ENCODE data around the gene CEP104. TPM values are rescaled to one million over a fixed set of nuclear protein-coding genes. Genes with fewer than 3 reads are reported as not detected.

Gene CEP104
- total RNA-seq, 1 experiment from 2014 or later: 44.1 TPM

GRCh38 chr1:3767328-3767925 lies 89.6 kb downstream of the CEP104 start:
- no peak overlapping the region for H2AFZ ChIP-seq (ENCODE audit: low read depth, low read length, poor library complexity, severe bottlenecking)
- TF ChIP-seq YY1 (IDR thresholded peaks at IDR 0.05; ENCODE audit: extremely low read depth, insufficient replicate concordance, low read depth, low read length) (no peak), ZFX (IDR thresholded peaks at IDR 0.05) (no peak), POLR2A (IDR thresholded peaks at IDR 0.05; ENCODE audit: borderline replicate concordance, extremely low read depth, insufficient read depth, insufficient read length) (no peak), RAD21 (IDR thresholded peaks at IDR 0.05; ENCODE audit: low read depth) (no peak), ELF1 (IDR thresholded peaks at IDR 0.05; ENCODE audit: borderline replicate concordance, low read depth) (no peak), EZH2 (IDR thresholded peaks at IDR 0.05) (no peak)
- H3K9me2 ChIP-seq (ENCODE audit: insufficient read depth): no peaks in the 10 kb centered on the region
- no peaks in the 10 kb centered on the region for H3K36me3 ChIP-seq (ENCODE audit: control insufficient read depth in 1 of 2, insufficient read depth in 2 of 2, low read length in 2 of 2)
- BruUV-seq (replicated peaks): no TSS peak
- CTCF ChIA-PET: interaction anchor here (0.7 kb wide), 1 partner anchor 25 kb away, joined by 3 read pairs; no protein-coding TSS in a partner anchor
- no peaks in the 10 kb centered on the region for H3K27me3 ChIP-seq (ENCODE audit: insufficient read depth, low read length)
- ATAC-seq (no peak), DNase-seq (ENCODE audit: low read depth, low spot score) (no peak)
- no peak overlapping the region for H3K4me3 ChIP-seq (replicated peaks in 1 of 2; ENCODE audit: low read depth in 1 of 2, low read length in 2 of 2)
- POLR2A ChIA-PET: interaction anchor here (0.6 kb wide), 1 partner anchor 31 kb away, joined by 3 read pairs; no protein-coding TSS in a partner anchor
- H3K9me3 ChIP-seq (ENCODE audit: control insufficient read depth in 1 of 2, insufficient read depth in 1 of 2, low read depth in 1 of 2, low read length in 2 of 2): no peaks in the 10 kb centered on the region
- H3K9ac ChIP-seq (ENCODE audit: low read length): no peak overlapping the region
- intact Hi-C loops (cut with micrococcal nuclease): no loop called here
- RAD21 ChIA-PET (ENCODE audit: low non-redundant PET in 1 of 2, low total read pairs in 2 of 2, uncharacterized antibody in 2 of 2, unreplicated experiment in 2 of 2): no interaction called here
- no peaks in the 10 kb centered on the region for H3K79me2 ChIP-seq (ENCODE audit: insufficient read depth, low read length)
- no peak overlapping the region for H3K4me2 ChIP-seq (ENCODE audit: low read length)
- peaks cover 9 to 12% of the 10 kb centered on the region in 2 experiments; a peak in 3 of 4 replicates for H3K4me1 ChIP-seq (ENCODE audit: control insufficient read depth in 1 of 2, insufficient read depth in 2 of 2, low read length in 2 of 2)
- H4K20me1 ChIP-seq (ENCODE audit: insufficient read depth): no peaks in the 10 kb centered on the region
- no peak overlapping the region for H3K27ac ChIP-seq (ENCODE audit: low read depth, low read length)

DNA sequence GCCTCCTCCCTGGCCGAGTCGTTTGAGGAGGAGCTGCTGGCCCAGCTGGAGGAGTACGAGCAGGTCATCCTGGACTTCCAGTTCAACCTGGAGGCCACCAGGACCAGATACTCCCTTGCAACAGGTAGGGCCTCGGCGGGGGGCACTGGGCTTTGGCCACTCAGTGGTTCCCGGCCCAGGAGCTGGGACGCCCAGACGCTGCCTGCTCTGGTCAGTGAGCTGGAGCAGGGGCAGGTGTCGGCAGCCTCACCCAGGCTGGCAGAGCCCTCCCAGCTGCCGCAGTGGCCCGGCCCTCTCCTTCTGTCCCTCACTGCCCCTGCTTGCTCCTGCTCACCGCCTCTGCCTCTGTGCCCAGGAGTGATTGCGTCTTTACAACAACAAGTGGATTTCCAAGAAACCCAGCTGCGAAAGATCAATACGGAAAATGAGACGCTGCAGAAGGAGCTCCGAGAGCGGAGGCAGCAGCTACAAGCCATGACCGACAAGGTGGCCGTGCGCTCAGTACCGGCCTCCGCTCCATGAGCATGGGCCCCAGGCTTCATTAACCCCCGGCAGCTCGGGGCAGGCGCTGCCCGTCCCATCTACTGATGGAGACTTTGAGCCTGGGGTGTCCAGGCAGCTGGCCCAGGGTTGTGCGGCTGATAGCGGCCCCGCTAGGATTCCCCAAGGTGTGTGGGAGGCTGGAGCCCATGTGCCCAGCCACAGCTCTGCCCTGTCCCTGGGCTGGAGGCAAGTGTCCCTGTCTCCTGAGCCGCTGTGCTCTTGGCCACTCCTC lies 93.5 kb downstream of the CEP104 start:
- Histone ChIP-seq H3K9ac (ENCODE audit: low read length) (no peak overlapping the region), H4K20me1 (ENCODE audit: insufficient read depth) (no peaks in the 10 kb centered on the region), H3K27ac (ENCODE audit: low read depth, low read length) (no peak overlapping the region), H3K4me3 (replicated peaks in 1 of 2; ENCODE audit: low read depth in 1 of 2, low read length in 2 of 2) (no peak overlapping the region), H3K4me2 (ENCODE audit: low read length) (no peak overlapping the region), H3K4me1 (ENCODE audit: control insufficient read depth in 1 of 2, insufficient read depth in 2 of 2, low read length in 2 of 2) (no peaks in the 10 kb centered on the region), H3K9me3 (ENCODE audit: control insufficient read depth in 1 of 2, insufficient read depth in 1 of 2, low read depth in 1 of 2, low read length in 2 of 2) (no peaks in the 10 kb centered on the region), H3K27me3 (ENCODE audit: insufficient read depth, low read length) (peaks cover 7% of the 10 kb centered on the region; the same call in 1 of the 2 replicates), H2AFZ (ENCODE audit: low read depth, low read length, poor library complexity, severe bottlenecking) (no peak overlapping the region), H3K9me2 (ENCODE audit: insufficient read depth) (no peaks in the 10 kb centered on the region), H3K36me3 (ENCODE audit: control insufficient read depth in 1 of 2, insufficient read depth in 2 of 2, low read length in 2 of 2) (no peaks in the 10 kb centered on the region), H3K79me2 (ENCODE audit: insufficient read depth, low read length) (no peaks in the 10 kb centered on the region)
- POLR2A ChIA-PET: no interaction called here
- intact Hi-C loops (cut with micrococcal nuclease): no loop called here
- RAD21 ChIA-PET (ENCODE audit: low non-redundant PET in 1 of 2, low total read pairs in 2 of 2, uncharacterized antibody in 2 of 2, unreplicated experiment in 2 of 2): no interaction called here
- ATAC-seq: no peak
- no TSS peak for BruUV-seq (replicated peaks)
- CTCF ChIA-PET: no interaction called here
- DNase-seq (ENCODE audit: low read depth, low spot score): no peak
- TF ChIP-seq FOSL1 (IDR thresholded peaks at IDR 0.05; ENCODE audit: low read depth): no peak
- TF ChIP-seq SP1 (IDR thresholded peaks at IDR 0.05; ENCODE audit: low read depth): no peak
- no peak for TF ChIP-seq CEBPB (IDR thresholded peaks at IDR 0.05; ENCODE audit: low read depth)
- TF ChIP-seq EZH2 (IDR thresholded peaks at IDR 0.05): no peak
- no peak for TF ChIP-seq POLR2AphosphoS5 (IDR thresholded peaks at IDR 0.05; ENCODE audit: low read depth, low read length)
- TF ChIP-seq POLR2A (IDR thresholded peaks at IDR 0.05; ENCODE audit: borderline replicate concordance, extremely low read depth, insufficient read depth, insufficient read length): no peak
- no peak for TF ChIP-seq ZFX (IDR thresholded peaks at IDR 0.05)
- TF ChIP-seq EZH2phosphoT487 (IDR thresholded peaks at IDR 0.05; ENCODE audit: borderline replicate concordance): no peak
- TF ChIP-seq SRF (IDR thresholded peaks at IDR 0.05; ENCODE audit: low read depth): no peak
- TF ChIP-seq, protein P1, sequence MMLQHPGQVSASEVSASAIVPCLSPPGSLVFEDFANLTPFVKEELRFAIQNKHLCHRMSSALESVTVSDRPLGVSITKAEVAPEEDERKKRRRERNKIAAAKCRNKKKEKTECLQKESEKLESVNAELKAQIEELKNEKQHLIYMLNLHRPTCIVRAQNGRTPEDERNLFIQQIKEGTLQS (IDR thresholded peaks at IDR 0.05): no peak
- no peak for TF ChIP-seq MAX (IDR thresholded peaks at IDR 0.05)
- no peak for TF ChIP-seq JUND (IDR thresholded peaks at IDR 0.05)
- TF ChIP-seq, protein P2, sequence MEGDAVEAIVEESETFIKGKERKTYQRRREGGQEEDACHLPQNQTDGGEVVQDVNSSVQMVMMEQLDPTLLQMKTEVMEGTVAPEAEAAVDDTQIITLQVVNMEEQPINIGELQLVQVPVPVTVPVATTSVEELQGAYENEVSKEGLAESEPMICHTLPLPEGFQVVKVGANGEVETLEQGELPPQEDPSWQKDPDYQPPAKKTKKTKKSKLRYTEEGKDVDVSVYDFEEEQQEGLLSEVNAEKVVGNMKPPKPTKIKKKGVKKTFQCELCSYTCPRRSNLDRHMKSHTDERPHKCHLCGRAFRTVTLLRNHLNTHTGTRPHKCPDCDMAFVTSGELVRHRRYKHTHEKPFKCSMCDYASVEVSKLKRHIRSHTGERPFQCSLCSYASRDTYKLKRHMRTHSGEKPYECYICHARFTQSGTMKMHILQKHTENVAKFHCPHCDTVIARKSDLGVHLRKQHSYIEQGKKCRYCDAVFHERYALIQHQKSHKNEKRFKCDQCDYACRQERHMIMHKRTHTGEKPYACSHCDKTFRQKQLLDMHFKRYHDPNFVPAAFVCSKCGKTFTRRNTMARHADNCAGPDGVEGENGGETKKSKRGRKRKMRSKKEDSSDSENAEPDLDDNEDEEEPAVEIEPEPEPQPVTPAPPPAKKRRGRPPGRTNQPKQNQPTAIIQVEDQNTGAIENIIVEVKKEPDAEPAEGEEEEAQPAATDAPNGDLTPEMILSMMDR (IDR thresholded peaks at IDR 0.05 in 2 of 3, conservative IDR thresholded peaks at IDR 0.05 in 1 of 3; ENCODE audit: borderline replicate concordance in 1 of 3, insufficient read depth in 1 of 3, low read depth in 2 of 3, low read length in 2 of 3): no peak
- no peak for TF ChIP-seq EGR1 (IDR thresholded peaks at IDR 0.05; ENCODE audit: low read depth)
- TF ChIP-seq YY1 (IDR thresholded peaks at IDR 0.05; ENCODE audit: extremely low read depth, insufficient replicate concordance, low read depth, low read length): no peak
- no peak for TF ChIP-seq ELF1 (IDR thresholded peaks at IDR 0.05; ENCODE audit: borderline replicate concordance, low read depth)
- no peak for TF ChIP-seq RAD21 (IDR thresholded peaks at IDR 0.05; ENCODE audit: low read depth)
- TF ChIP-seq ZNF274 (IDR thresholded peaks at IDR 0.05; ENCODE audit: low read depth, low read length): no peak

All from HCT116 (cell line).